ENCODE measurements around the gene EML6. TPM values are rescaled to one million over a fixed set of nuclear protein-coding genes. Genes with fewer than 3 reads are reported as not detected.

Gene EML6
- total and polyA plus RNA-seq, 2 of the 13 experiments (the other 11 are each of a cell fraction or from before 2014, with no cell fraction given), result 17.2 to 32.4 TPM

- no TSS peak for BruUV-seq (replicated peaks)
- Histone ChIP-seq H3K4me2 (ENCODE audit: low read depth, low read length) (no peak overlapping the region), H3K27ac (ENCODE audit: extremely low read length, insufficient read depth, low read length) (no peak overlapping the region), H3K27me3 (ENCODE audit: control insufficient read depth in 1 of 2, insufficient read depth in 2 of 2, low read length in 2 of 2) (no peaks in the 10 kb centered on the region), H2AFZ (ENCODE audit: low read length) (no peak overlapping the region), H3K9ac (ENCODE audit: insufficient read depth, low read depth, low read length) (no peak overlapping the region), H3K4me1 (ENCODE audit: insufficient read depth, low read length) (no peaks in the 10 kb centered on the region), H3K9me3 (ENCODE audit: low read length) (no peaks in the 10 kb centered on the region), H4K20me1 (ENCODE audit: insufficient read depth, low read length) (no peaks in the 10 kb centered on the region), H3K79me2 (ENCODE audit: insufficient read depth, low read length) (no peaks in the 10 kb centered on the region), H3K36me3 (replicated peaks in 1 of 2; ENCODE audit: control insufficient read depth in 1 of 2, insufficient read depth in 2 of 2, low read length in 2 of 2) (no peaks in the 10 kb centered on the region), H3K4me3 (replicated peaks in 1 of 3; ENCODE audit: insufficient read depth in 1 of 3, low read depth in 2 of 3, low read length in 3 of 3) (no peak overlapping the region)
- intact Hi-C loops (cut with micrococcal nuclease; ENCODE audit: unreplicated experiment), result no loop called here
- TF ChIP-seq ATF7 (IDR thresholded peaks at IDR 0.05), result peak; percentile 92
- no peak for TF ChIP-seq ATF7 (CRISPR knock-in tag; IDR thresholded peaks at IDR 0.05)
- no peak for TF ChIP-seq CHD4 (IDR thresholded peaks at IDR 0.05; ENCODE audit: borderline replicate concordance, low read length)
- no peak for DNase-seq (ENCODE audit: low spot score)
- in situ Hi-C loops (cut with HindIII; ENCODE audit: extremely low pct_ligation_motif_present, low pct_unique_long_range_greater_than_20kb), result no loop called here
- POLR2A ChIA-PET, result no interaction called here
- FAIRE-seq, result no peak
- CTCF ChIA-PET (ENCODE audit: low intra/inter-chr PET ratio, low total read pairs), result no interaction called here
- WGBS (ENCODE audit: low lambda C conversion rate), result 100% methylated on average over 1 of the region's 1 CpG
- no peak for ATAC-seq
Observed at GRCh38 chr2:54813584-54813983, 90.1 kb downstream of the EML6 start.

GRCh38 chr2:54814389-54815147 lies 91.1 kb downstream of the EML6 start:
- Histone ChIP-seq H3K36me3 (replicated peaks in 1 of 2; ENCODE audit: control insufficient read depth in 1 of 2, insufficient read depth in 2 of 2, low read length in 2 of 2) (no peaks in the 10 kb centered on the region), H3K4me3 (replicated peaks in 1 of 3; ENCODE audit: insufficient read depth in 1 of 3, low read depth in 2 of 3, low read length in 3 of 3) (no peak overlapping the region), H3K9ac (ENCODE audit: insufficient read depth, low read depth, low read length) (no peak overlapping the region), H3K27ac (ENCODE audit: extremely low read length, insufficient read depth, low read length) (no peak overlapping the region), H3K4me2 (ENCODE audit: low read depth, low read length) (no peak overlapping the region), H3K4me1 (ENCODE audit: insufficient read depth, low read length) (no peaks in the 10 kb centered on the region), H4K20me1 (ENCODE audit: insufficient read depth, low read length) (no peaks in the 10 kb centered on the region), H3K79me2 (ENCODE audit: insufficient read depth, low read length) (no peaks in the 10 kb centered on the region), H3K27me3 (ENCODE audit: control insufficient read depth in 1 of 2, insufficient read depth in 2 of 2, low read length in 2 of 2) (no peaks in the 10 kb centered on the region), H2AFZ (ENCODE audit: low read length) (no peak overlapping the region), H3K9me3 (ENCODE audit: low read length) (no peaks in the 10 kb centered on the region)
- FAIRE-seq (no peak), DNase-seq (ENCODE audit: low spot score) (no peak), ATAC-seq (no peak)
- TF ChIP-seq TGIF2 (CRISPR knock-in tag; IDR thresholded peaks at IDR 0.05) (no peak), IKZF4 (CRISPR knock-in tag; IDR thresholded peaks at IDR 0.05; ENCODE audit: borderline replicate concordance, low read depth, not compliant biosample characterization) (no peak), PHB2 (IDR thresholded peaks at IDR 0.05; ENCODE audit: partially characterized antibody) (no peak), MTERF4 (CRISPR knock-in tag; IDR thresholded peaks at IDR 0.05) (no peak), CBX2 (IDR thresholded peaks at IDR 0.05; ENCODE audit: low read depth, low read length) (no peak), CBX2 (CRISPR knock-in tag; IDR thresholded peaks at IDR 0.05; ENCODE audit: low read depth) (no peak), SMAD9 (CRISPR knock-in tag; IDR thresholded peaks at IDR 0.05) (no peak), ZBED4 (CRISPR knock-in tag; IDR thresholded peaks at IDR 0.05; ENCODE audit: borderline replicate concordance) (no peak)
- intact Hi-C loops (cut with micrococcal nuclease; ENCODE audit: unreplicated experiment), result no loop called here
- ChIA-PET POLR2A (no interaction called here), CTCF (ENCODE audit: low intra/inter-chr PET ratio, low total read pairs) (no interaction called here)
- WGBS (ENCODE audit: low lambda C conversion rate), result 95% methylated on average over 9 of the region's 9 CpGs
- no TSS peak for BruUV-seq (replicated peaks)
- in situ Hi-C loops (cut with HindIII; ENCODE audit: extremely low pct_ligation_motif_present, low pct_unique_long_range_greater_than_20kb), result no loop called here
